Prostate gland (tissue), 2 donors: ENCODE results near the gene LPAR1.

ENCODE experiments used
- CTCF ChIP-seq, 4 experiments: fragments of 200-600 bp in 2 of 4; fragments of 450-650 bp in 2 of 4; sonication (generic) in 2 of 4; IDR thresholded peaks; 1 replicate in 3 of 4; 2 replicates in 1 of 4; pipeline ENCODE4 v1.5.1; 2016 to 2019; ENCODE audit warnings: antibody characterized with exemption in 4 of 4, mild to moderate bottlenecking in 2 of 4, moderate library complexity in 2 of 4
- POLR2A ChIP-seq: fragments of 450-650 bp; IDR thresholded peaks from one replicate; pipeline ENCODE4 v1.6.1; 2016; ENCODE audit warnings: antibody characterized with exemption, mild to moderate bottlenecking
- POLR2AphosphoS5 ChIP-seq: sonication (generic); formaldehyde crosslinking; IDR thresholded peaks from one replicate; pipeline ENCODE4 v1.6.1; 2017; ENCODE audit warnings: antibody characterized with exemption

DNA sequence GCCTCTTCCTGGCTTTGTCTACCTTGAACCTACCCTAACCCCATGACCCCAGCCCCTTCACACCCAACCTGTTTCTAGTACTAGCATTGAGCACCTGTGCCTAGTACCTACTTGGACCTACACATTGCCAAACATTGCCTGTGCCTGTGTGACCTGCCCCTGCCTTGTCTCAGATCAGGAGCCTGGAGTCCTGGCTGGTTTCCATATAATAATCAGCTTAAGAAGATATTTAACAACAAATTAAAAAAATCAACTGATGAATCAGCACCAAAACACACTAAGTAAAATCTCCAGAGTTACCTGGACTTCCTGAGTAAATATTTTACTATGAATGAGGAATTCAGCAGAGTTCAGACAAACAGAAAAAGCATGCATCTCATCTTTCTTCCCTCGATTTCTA lies 17.7 kb downstream of the LPAR1 start:
- TF ChIP-seq CTCF (IDR thresholded peaks at IDR 0.05), result no peak
- no peak for TF ChIP-seq POLR2AphosphoS5
- no peak for TF ChIP-seq POLR2A
